Glutamatergic neuron (in vitro differentiated cells): Measurements from ENCODE around the gene HNRNPC. TPM values are rescaled to one million over a fixed set of nuclear protein-coding genes. Genes with fewer than 3 reads are reported as not detected.
"Not testable (repeated sequence)": the region's sequence is repeated elsewhere in the genome, so short reads cannot be mapped to it uniquely, and the experiment has no call there.

ENCODE experiments used
- DNase-seq: peaks from one replicate; pipeline ENCODE4 v3.0.0; 2022
- H3K27ac Mint-ChIP-seq: one replicate; pipeline ENCODE4 v1.8.0; 2020; ENCODE audit warnings: mild to moderate bottlenecking, mixed read lengths, inconsistent platforms; ENCODE audit not compliant: unreplicated experiment
- H3K27me3 Mint-ChIP-seq: one replicate; pipeline ENCODE4 v1.8.0; 2020; ENCODE audit warnings: mild to moderate bottlenecking, moderate library complexity, mixed read lengths, inconsistent platforms; ENCODE audit not compliant: unreplicated experiment
- H3K36me3 Mint-ChIP-seq: one replicate; pipeline ENCODE4 v1.8.0; 2020; ENCODE audit warnings: mild to moderate bottlenecking, mixed read lengths, inconsistent platforms; ENCODE audit not compliant: unreplicated experiment
- H3K4me1 Mint-ChIP-seq: one replicate; pipeline ENCODE4 v1.8.0; 2020; ENCODE audit warnings: mild to moderate bottlenecking, low read depth, mixed read lengths, inconsistent platforms; ENCODE audit not compliant: unreplicated experiment
- H3K4me3 Mint-ChIP-seq: one replicate; pipeline ENCODE4 v1.8.0; 2020; ENCODE audit warnings: mild to moderate bottlenecking, mixed read lengths, inconsistent platforms; ENCODE audit not compliant: unreplicated experiment
- H3K9me3 Mint-ChIP-seq: one replicate; pipeline ENCODE4 v1.8.0; 2020; ENCODE audit warnings: mild to moderate bottlenecking, moderate library complexity, mixed read lengths, inconsistent platforms; ENCODE audit not compliant: unreplicated experiment
- total RNA-seq: library from RNA; stranded (reverse); fragmentation: NEBNext Ultra II Directional; extraction: Animal tissue kit (Norgen Biotek cat#: 25700); gene quantifications from one replicate; pipeline ENCODE4 v1.2.1, GENCODE V29; 2021; ENCODE audit not compliant: unreplicated experiment
- TF ChIP-seq, protein P1 (sequence below): fragments of 200-600 bp; sonication (generic); IDR thresholded peaks from one replicate; pipeline ENCODE4 v1.5.0; 2021; ENCODE audit not compliant: partially characterized antibody, unreplicated experiment

The HNRNPC gene
- total RNA-seq, 1 donor from 2014 or later = 514 TPM

DNA sequence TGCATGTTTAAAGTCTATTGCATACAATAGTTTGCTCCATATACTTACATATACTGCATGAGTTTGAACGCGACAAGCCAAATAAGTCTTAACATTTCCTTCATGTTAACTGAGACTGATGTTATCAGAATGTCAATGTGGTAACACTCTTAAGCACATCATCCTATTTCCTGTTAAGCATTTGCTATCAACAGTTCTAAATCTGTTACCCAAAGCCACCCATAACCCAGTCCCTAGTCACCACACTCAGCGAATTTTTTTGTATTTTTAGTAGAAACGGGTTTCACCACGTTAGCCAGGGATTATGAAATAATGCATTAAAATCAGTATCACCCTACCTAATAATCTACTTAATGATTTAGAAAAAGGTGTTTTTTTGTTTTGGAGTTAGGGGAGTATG is 39.4 kb downstream of the HNRNPC start:
- H3K9me3 Mint-ChIP-seq = peaks cover 2% of the 10 kb centered on the region
- H3K27me3 Mint-ChIP-seq = peaks cover 4% of the 10 kb centered on the region
- H3K4me3 Mint-ChIP-seq = no peak overlapping the region
- H3K36me3 Mint-ChIP-seq = no peaks in the 10 kb centered on the region
- no peak for DNase-seq
- peaks cover 22% of the 10 kb centered on the region for H3K4me1 Mint-ChIP-seq
- H3K27ac Mint-ChIP-seq = no peak overlapping the region
- TF ChIP-seq, protein P1, sequence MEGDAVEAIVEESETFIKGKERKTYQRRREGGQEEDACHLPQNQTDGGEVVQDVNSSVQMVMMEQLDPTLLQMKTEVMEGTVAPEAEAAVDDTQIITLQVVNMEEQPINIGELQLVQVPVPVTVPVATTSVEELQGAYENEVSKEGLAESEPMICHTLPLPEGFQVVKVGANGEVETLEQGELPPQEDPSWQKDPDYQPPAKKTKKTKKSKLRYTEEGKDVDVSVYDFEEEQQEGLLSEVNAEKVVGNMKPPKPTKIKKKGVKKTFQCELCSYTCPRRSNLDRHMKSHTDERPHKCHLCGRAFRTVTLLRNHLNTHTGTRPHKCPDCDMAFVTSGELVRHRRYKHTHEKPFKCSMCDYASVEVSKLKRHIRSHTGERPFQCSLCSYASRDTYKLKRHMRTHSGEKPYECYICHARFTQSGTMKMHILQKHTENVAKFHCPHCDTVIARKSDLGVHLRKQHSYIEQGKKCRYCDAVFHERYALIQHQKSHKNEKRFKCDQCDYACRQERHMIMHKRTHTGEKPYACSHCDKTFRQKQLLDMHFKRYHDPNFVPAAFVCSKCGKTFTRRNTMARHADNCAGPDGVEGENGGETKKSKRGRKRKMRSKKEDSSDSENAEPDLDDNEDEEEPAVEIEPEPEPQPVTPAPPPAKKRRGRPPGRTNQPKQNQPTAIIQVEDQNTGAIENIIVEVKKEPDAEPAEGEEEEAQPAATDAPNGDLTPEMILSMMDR = no peak

- Mint-ChIP-seq H3K9me3 (peaks cover 2% of the 10 kb centered on the region), H3K27ac (no peak overlapping the region), H3K4me1 (peaks cover 15% of the 10 kb centered on the region), H3K4me3 (no peak overlapping the region), H3K36me3 (no peaks in the 10 kb centered on the region), H3K27me3 (peaks cover 4% of the 10 kb centered on the region)
- TF ChIP-seq, protein P1 = no peak
- DNase-seq = no peak
These were observed 41.3 kb downstream of the HNRNPC start for GRCh38 chr14:21227981-21228380.

- peaks cover 4% of the 10 kb centered on the region for H3K27me3 Mint-ChIP-seq
- H3K36me3 Mint-ChIP-seq = no peaks in the 10 kb centered on the region
- H3K4me1 Mint-ChIP-seq = peaks cover 17% of the 10 kb centered on the region
These were observed 42.1 kb downstream of the HNRNPC start for GRCh38 chr14:21227150-21227549.

DNA sequence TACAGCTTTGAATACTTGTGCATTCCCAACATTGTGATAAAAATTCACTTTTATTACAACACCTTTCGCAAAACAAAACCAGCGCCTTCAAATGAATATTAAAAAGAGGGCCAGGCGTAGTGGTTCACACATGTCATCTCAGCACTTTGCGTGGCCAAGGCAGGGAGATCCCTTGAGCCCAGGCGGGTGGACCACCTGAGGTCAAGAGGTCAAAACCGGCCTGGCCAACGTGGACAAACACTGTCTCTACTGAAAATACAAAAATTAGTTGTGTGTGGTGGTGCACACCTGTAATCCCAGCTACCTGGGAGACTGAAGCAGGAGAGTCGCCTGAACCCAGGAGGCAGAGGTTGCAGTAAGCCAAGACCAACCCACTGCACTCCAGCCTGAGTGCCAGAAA is 42.8 kb downstream of the HNRNPC start:
- no peaks in the 10 kb centered on the region for H3K9me3 Mint-ChIP-seq
- no peak for DNase-seq
- H3K27me3 Mint-ChIP-seq = peaks cover 6% of the 10 kb centered on the region
- H3K4me1 Mint-ChIP-seq = peaks cover 17% of the 10 kb centered on the region
- TF ChIP-seq, protein P1 = no peak
- no peak overlapping the region for H3K4me3 Mint-ChIP-seq
- no peak overlapping the region for H3K27ac Mint-ChIP-seq
- H3K36me3 Mint-ChIP-seq = no peaks in the 10 kb centered on the region

More at GRCh38 chr14:21227150-21227549, 42.1 kb downstream of the HNRNPC start:
- TF ChIP-seq, protein P1 = no peak
- no peak overlapping the region for H3K4me3 Mint-ChIP-seq
- no peak for DNase-seq
- H3K27ac Mint-ChIP-seq = peak overlapping the region; percentile 0
- H3K9me3 Mint-ChIP-seq = peaks cover 2% of the 10 kb centered on the region

DNA sequence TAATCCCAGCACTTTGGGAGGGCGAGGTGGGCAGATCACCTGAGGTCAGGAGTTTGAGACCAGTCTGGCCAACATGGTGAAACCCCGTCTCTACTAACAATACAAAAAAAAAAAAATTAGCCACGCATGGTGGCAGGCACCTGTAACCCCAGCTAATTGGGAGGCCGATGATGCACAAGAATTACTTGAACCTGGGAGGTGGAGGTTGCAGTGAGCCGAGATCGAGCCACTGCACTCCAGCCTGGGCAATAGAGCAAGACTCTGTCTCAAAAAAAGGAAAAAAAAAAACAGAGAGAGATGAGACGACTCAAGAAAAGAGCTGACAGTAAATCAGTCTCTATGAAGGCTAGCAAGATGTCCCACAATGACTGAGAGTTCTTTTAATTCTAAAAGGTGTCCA is 44.1 kb downstream of the HNRNPC start:
- H3K9me3 Mint-ChIP-seq, H3K36me3 Mint-ChIP-seq, H3K4me3 Mint-ChIP-seq, DNase-seq, H3K27ac Mint-ChIP-seq, H3K27me3 Mint-ChIP-seq: not testable (repeated sequence)
- peaks cover 24% of the 10 kb centered on the region for H3K4me1 Mint-ChIP-seq
